LNCAP (cell line): ENCODE data around the gene ZFPM1.

Experiments
- CTCF ChIP-seq: fragments of 450-650 bp; IDR thresholded peaks from 2 replicates; pipeline ENCODE4 v1.5.1; 2017; ENCODE audit warnings: mild to moderate bottlenecking

ZFPM1 gene

GRCh38 chr16:88487920-88488851 is 35.1 kb downstream of the ZFPM1 start:
- TF ChIP-seq CTCF: no peak

GRCh38 chr16:88489163-88489741 is 36.2 kb downstream of the ZFPM1 start:
- no peak for TF ChIP-seq CTCF

- TF ChIP-seq CTCF: no peak
These were observed 38.0 kb downstream of the ZFPM1 start for GRCh38 chr16:88491001-88491559.

- no peak for TF ChIP-seq CTCF
These were observed 38.7 kb downstream of the ZFPM1 start for GRCh38 chr16:88491560-88492310.

GRCh38 chr16:88493879-88494278 is 40.8 kb downstream of the ZFPM1 start:
- no peak for TF ChIP-seq CTCF

GRCh38 chr16:88494335-88495154 is 41.5 kb downstream of the ZFPM1 start:
- no peak for TF ChIP-seq CTCF
